Activated T-cell treated with anti-CD3 and anti-CD28 coated beads, Interleukin-2, amount 50 U/mL, for 24 hours (primary cell): ENCODE data around the gene PARD3B.

Experiments used
- DNase-seq: peaks from one replicate; pipeline ENCODE4 v3.0.0-alpha.2; 2020
- H3K27ac Mint-ChIP-seq: 2 replicates; pipeline ENCODE4 v1.8.0; 2020; ENCODE audit warnings: mild to moderate bottlenecking, mixed read lengths
- H3K27me3 Mint-ChIP-seq: 2 replicates; pipeline ENCODE4 v1.8.0; 2020; ENCODE audit warnings: mixed read lengths
- H3K36me3 Mint-ChIP-seq: 2 replicates; pipeline ENCODE4 v1.8.0; 2020; ENCODE audit warnings: low read depth, mixed read lengths
- H3K4me1 Mint-ChIP-seq: 2 replicates; pipeline ENCODE4 v1.8.0; 2020; ENCODE audit warnings: low read depth, mixed read lengths
- H3K4me3 Mint-ChIP-seq: 2 replicates; pipeline ENCODE4 v1.8.0; 2020; ENCODE audit warnings: mild to moderate bottlenecking, moderate library complexity, mixed read lengths
- H3K9me3 Mint-ChIP-seq: 2 replicates; pipeline ENCODE4 v1.8.0; 2020; ENCODE audit warnings: mixed read lengths

Gene PARD3B, protein sequence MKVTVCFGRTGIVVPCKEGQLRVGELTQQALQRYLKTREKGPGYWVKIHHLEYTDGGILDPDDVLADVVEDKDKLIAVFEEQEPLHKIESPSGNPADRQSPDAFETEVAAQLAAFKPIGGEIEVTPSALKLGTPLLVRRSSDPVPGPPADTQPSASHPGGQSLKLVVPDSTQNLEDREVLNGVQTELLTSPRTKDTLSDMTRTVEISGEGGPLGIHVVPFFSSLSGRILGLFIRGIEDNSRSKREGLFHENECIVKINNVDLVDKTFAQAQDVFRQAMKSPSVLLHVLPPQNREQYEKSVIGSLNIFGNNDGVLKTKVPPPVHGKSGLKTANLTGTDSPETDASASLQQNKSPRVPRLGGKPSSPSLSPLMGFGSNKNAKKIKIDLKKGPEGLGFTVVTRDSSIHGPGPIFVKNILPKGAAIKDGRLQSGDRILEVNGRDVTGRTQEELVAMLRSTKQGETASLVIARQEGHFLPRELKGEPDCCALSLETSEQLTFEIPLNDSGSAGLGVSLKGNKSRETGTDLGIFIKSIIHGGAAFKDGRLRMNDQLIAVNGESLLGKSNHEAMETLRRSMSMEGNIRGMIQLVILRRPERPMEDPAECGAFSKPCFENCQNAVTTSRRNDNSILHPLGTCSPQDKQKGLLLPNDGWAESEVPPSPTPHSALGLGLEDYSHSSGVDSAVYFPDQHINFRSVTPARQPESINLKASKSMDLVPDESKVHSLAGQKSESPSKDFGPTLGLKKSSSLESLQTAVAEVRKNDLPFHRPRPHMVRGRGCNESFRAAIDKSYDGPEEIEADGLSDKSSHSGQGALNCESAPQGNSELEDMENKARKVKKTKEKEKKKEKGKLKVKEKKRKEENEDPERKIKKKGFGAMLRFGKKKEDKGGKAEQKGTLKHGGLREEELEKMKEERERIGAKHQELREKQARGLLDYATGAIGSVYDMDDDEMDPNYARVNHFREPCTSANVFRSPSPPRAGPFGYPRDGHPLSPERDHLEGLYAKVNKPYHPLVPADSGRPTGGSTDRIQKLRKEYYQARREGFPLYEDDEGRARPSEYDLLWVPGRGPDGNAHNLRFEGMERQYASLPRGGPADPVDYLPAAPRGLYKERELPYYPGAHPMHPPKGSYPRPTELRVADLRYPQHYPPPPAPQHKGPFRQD (N-terminal part only)

DNA sequence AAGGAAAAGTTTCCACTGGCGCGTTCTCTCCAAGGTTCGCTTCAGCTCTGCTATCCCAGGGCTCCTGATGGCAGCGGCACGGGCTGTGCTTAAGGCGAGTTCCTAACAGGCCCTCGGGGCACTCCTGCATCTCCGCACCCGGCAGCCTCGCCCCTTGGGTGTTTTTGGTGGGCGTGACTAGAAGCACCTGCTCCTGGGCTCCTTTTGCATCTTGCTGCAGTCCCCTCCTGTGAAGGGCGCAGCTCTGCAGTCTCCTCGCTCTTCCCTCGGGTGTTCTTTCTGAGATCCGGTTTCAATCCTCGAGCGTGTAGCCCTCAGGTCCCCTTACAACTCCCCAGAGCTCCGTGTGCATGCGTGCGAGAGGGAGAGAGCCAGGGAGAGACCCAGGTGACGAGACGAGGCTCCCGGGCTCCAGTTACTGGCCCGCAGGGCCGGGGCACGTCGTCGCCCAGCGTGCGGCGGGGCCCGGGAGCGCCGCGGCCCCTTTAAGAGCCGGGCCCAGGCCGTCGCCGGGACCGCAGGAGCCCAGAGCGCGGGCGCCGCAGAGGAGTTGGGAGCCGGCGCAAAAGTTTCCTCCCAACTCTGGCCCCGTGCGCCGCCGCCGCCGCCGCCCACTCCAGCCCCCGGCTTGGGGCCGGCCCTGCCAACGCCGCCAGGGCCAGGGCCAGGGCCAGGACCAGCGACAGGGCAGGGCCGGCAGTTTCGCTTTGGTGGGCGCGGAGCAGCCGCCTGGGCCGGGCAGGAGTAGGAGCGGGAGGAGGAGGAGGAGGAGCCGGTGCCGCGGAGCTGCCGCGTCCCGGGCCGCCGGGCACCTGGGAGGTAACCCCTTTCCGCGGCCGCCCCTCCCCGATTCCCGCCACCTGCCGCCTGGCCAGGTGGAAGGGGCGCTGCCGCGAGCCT, at the start of gene PARD3B:
Gene PARD3B, plus strand, starts transcription at position 515 of the 900 bp plus-strand sequence. CDS start 525 bp downstream, outside the sequence.
- peak within 1 kb of the TSS; percentile 78 for H3K4me3 Mint-ChIP-seq
- no peaks in the 10 kb centered on the region for H3K36me3 Mint-ChIP-seq
- peaks cover 47% of the 10 kb centered on the region for H3K27me3 Mint-ChIP-seq
- peak within 1 kb of the TSS; percentile 23 for H3K27ac Mint-ChIP-seq
- DNase-seq, result peak; percentile 56
- peaks cover 14% of the 10 kb centered on the region for H3K4me1 Mint-ChIP-seq
- no peaks in the 10 kb centered on the region for H3K9me3 Mint-ChIP-seq

DNA sequence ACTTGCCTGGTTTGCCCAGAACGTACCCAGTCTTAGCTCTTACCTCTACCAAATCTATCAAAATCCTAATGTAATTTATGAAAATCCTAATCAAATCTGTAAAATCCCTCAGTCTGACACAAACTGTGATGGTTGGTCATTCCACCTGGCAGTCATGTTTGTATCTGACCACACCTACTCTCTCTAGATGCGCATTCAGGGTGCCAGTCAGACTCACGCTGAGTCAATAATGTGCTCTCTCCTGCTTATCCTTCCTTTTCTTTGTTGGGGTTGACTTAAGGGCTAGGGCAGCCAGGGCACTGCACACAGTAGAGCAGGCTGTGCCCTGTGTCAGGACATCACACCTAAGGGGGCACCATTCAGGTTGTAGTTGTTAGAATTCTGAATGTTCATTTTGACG, 48.5 kb upstream of the PARD3B start:
- no peaks in the 10 kb centered on the region for H3K36me3 Mint-ChIP-seq
- no peaks in the 10 kb centered on the region for H3K4me1 Mint-ChIP-seq
- H3K27me3 Mint-ChIP-seq, result peaks cover 11% of the 10 kb centered on the region
- no peak overlapping the region for H3K27ac Mint-ChIP-seq
- no peak overlapping the region for H3K4me3 Mint-ChIP-seq
- no peak for DNase-seq
- no peaks in the 10 kb centered on the region for H3K9me3 Mint-ChIP-seq

- Mint-ChIP-seq H3K4me3 (no peak overlapping the region), H3K36me3 (no peaks in the 10 kb centered on the region), H3K27ac (no peak overlapping the region), H3K4me1 (no peaks in the 10 kb centered on the region), H3K9me3 (no peaks in the 10 kb centered on the region), H3K27me3 (peaks cover 11% of the 10 kb centered on the region)
- DNase-seq, result no peak
These were observed 47.4 kb upstream of the PARD3B start for GRCh38 chr2:204497855-204498254.

DNA sequence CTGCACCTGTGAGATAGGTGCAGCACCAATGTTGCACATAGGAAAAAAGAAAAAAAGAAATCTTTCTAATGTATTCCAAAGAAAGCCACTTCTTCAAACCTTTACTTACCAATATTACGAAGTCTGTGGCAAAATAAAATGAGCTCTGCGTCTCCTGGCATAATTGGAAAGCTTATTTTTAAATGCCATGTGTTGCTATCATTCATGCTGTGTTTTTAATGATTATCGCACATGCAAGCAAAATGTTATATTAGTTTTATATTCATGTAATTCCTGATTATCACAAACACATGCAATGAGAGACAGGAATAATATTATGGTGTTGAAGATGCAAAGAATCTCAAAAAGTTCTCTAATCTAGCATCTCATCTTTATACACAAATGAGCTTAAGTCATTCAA, 47.0 kb upstream of the PARD3B start:
- no peak for DNase-seq
- peaks cover 11% of the 10 kb centered on the region for H3K27me3 Mint-ChIP-seq
- no peaks in the 10 kb centered on the region for H3K4me1 Mint-ChIP-seq
- no peak overlapping the region for H3K27ac Mint-ChIP-seq
- H3K9me3 Mint-ChIP-seq, result no peaks in the 10 kb centered on the region
- H3K4me3 Mint-ChIP-seq, result no peak overlapping the region
- no peaks in the 10 kb centered on the region for H3K36me3 Mint-ChIP-seq

GRCh38 chr2:204503869-204504268, 41.4 kb upstream of the PARD3B start:
- Mint-ChIP-seq H3K4me3 (no peak overlapping the region), H3K27ac (no peak overlapping the region), H3K9me3 (no peaks in the 10 kb centered on the region), H3K27me3 (peaks cover 5% of the 10 kb centered on the region), H3K36me3 (no peaks in the 10 kb centered on the region), H3K4me1 (no peaks in the 10 kb centered on the region)
- DNase-seq, result no peak

GRCh38 chr2:204504594-204504993, 40.7 kb upstream of the PARD3B start:
- no peaks in the 10 kb centered on the region for H3K4me1 Mint-ChIP-seq
- no peaks in the 10 kb centered on the region for H3K9me3 Mint-ChIP-seq
- peaks cover 5% of the 10 kb centered on the region for H3K27me3 Mint-ChIP-seq
- DNase-seq, result no peak
- H3K27ac Mint-ChIP-seq, result no peak overlapping the region
- H3K4me3 Mint-ChIP-seq, result no peak overlapping the region
- no peaks in the 10 kb centered on the region for H3K36me3 Mint-ChIP-seq

GRCh38 chr2:204505488-204505887, 39.8 kb upstream of the PARD3B start:
- H3K9me3 Mint-ChIP-seq, result no peaks in the 10 kb centered on the region
- no peaks in the 10 kb centered on the region for H3K36me3 Mint-ChIP-seq
- H3K27me3 Mint-ChIP-seq, result peaks cover 5% of the 10 kb centered on the region
- H3K4me3 Mint-ChIP-seq, result no peak overlapping the region
- H3K4me1 Mint-ChIP-seq, result no peaks in the 10 kb centered on the region
- H3K27ac Mint-ChIP-seq, result no peak overlapping the region
- no peak for DNase-seq

- no peaks in the 10 kb centered on the region for H3K9me3 Mint-ChIP-seq
- no peak overlapping the region for H3K4me3 Mint-ChIP-seq
- H3K27ac Mint-ChIP-seq, result no peak overlapping the region
- H3K27me3 Mint-ChIP-seq, result peaks cover under 1% of the 10 kb centered on the region
- H3K4me1 Mint-ChIP-seq, result no peaks in the 10 kb centered on the region
- H3K36me3 Mint-ChIP-seq, result no peaks in the 10 kb centered on the region
- no peak for DNase-seq
These were observed 39.3 kb upstream of the PARD3B start for GRCh38 chr2:204505946-204506345.

GRCh38 chr2:204507636-204508035, 37.6 kb upstream of the PARD3B start:
- Mint-ChIP-seq H3K9me3 (no peaks in the 10 kb centered on the region), H3K27me3 (no peaks in the 10 kb centered on the region), H3K4me3 (no peak overlapping the region), H3K27ac (no peak overlapping the region), H3K4me1 (no peaks in the 10 kb centered on the region), H3K36me3 (no peaks in the 10 kb centered on the region)
- DNase-seq, result no peak

- no peak for DNase-seq
- Mint-ChIP-seq H3K36me3 (no peaks in the 10 kb centered on the region), H3K9me3 (no peaks in the 10 kb centered on the region), H3K27me3 (peaks cover 6% of the 10 kb centered on the region), H3K27ac (no peak overlapping the region), H3K4me3 (no peak overlapping the region), H3K4me1 (no peaks in the 10 kb centered on the region)
These were observed 34.4 kb upstream of the PARD3B start for GRCh38 chr2:204510709-204511420.

DNA sequence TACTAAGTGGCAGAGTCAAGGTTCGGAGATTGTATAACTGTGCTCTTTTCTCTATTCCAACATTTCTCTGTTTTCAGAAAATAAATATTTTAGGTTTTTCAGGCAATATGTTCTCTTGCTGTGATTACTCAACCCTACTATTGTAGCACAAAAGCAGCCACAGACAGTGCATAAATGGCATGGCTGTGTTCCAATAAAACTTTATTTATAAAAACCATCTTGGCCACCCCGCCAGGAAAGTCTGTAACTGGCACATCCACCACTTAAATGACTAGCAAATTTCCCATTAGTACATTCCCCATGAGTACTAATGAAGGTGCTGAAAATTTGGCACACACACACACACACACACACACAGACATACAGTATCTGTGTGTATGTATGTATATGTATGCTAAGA, 30.8 kb upstream of the PARD3B start:
- Mint-ChIP-seq H3K27me3 (peaks cover 11% of the 10 kb centered on the region), H3K4me3 (no peak overlapping the region), H3K36me3 (no peaks in the 10 kb centered on the region), H3K9me3 (no peaks in the 10 kb centered on the region), H3K27ac (no peak overlapping the region), H3K4me1 (no peaks in the 10 kb centered on the region)
- DNase-seq, result no peak

DNA sequence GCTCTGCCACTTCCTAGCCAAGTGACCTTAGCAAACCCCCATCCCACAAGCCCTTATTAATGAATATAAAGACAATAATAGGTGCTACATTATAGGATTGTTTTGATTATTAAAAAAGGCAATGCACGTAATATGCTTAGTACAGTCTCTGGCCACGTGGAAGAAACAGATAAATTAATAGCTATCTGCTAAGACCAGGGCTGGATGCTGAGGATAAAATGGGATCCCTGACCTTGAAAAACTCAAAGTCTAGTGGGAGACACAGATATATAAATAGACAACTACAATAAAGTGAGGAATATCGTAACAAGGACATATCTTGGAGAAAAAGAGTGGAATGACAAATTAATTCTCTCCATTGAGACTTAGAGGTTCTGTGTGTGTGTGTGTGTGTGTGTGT, 29.9 kb upstream of the PARD3B start:
- Mint-ChIP-seq H3K9me3 (no peaks in the 10 kb centered on the region), H3K27me3 (peaks cover 11% of the 10 kb centered on the region), H3K27ac (no peak overlapping the region), H3K36me3 (no peaks in the 10 kb centered on the region), H3K4me3 (no peak overlapping the region), H3K4me1 (no peaks in the 10 kb centered on the region)
- DNase-seq, result no peak

DNA sequence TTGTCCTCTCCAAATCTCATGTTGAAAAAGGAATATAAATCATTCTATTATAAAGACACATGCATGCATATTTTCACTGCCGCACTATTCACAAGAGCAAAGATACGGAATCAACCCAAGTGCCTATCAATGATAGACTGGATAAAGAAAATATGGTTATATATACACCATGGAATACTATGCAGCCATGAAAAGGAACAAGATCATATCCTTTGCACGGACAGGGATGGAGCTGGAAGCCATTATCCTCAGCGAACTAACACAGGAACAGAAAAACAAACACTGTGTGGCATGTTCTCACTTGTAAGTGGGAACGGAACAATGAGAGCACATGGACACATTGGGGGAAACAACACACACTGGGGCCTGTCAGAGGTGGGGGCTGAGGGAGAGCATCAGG, 28.1 kb upstream of the PARD3B start:
- no peaks in the 10 kb centered on the region for H3K9me3 Mint-ChIP-seq
- no peak overlapping the region for H3K27ac Mint-ChIP-seq
- peaks cover 11% of the 10 kb centered on the region for H3K27me3 Mint-ChIP-seq
- no peak overlapping the region for H3K4me3 Mint-ChIP-seq
- DNase-seq, result no peak
- no peaks in the 10 kb centered on the region for H3K36me3 Mint-ChIP-seq
- no peaks in the 10 kb centered on the region for H3K4me1 Mint-ChIP-seq
